Mononuclear cell (primary cell): ENCODE results near the gene LPIN3. TPM values are rescaled to one million over a fixed set of nuclear protein-coding genes. Genes with fewer than 3 reads are reported as not detected.
A peak's percentile ranks its signal among the peaks of the same experiment; 100 is the strongest.

Source experiments
- H3K27me3 ChIP-seq: 2 replicates; pipeline ENCODE4 v1.6.0; 2011; ENCODE audit warnings: low read length, control low read depth; ENCODE audit not compliant: insufficient read depth
- H3K4me1 ChIP-seq: 2 replicates; pipeline ENCODE4 v1.5.1; 2011; ENCODE audit warnings: mild to moderate bottlenecking, low read length, control low read depth; ENCODE audit not compliant: insufficient read depth
- H3K4me3 ChIP-seq: 2 replicates; pipeline ENCODE4 v1.5.1; 2011; ENCODE audit warnings: mild to moderate bottlenecking, low read length, moderate library complexity
- H3K9me3 ChIP-seq: 2 replicates; pipeline ENCODE4 v1.5.1; 2011; ENCODE audit warnings: low read depth, mild to moderate bottlenecking, control low read depth, low read length
- total RNA-seq: library from RNA; depleted of rRNA; stranded (reverse); fragments of >200 nt; gene quantifications from one replicate; pipeline ENCODE4 v1.2.3, GENCODE V29; 2012

The LPIN3 gene
- total RNA-seq, 1 donor = 0.10 TPM

GRCh38 chr20:41336711-41337492 lies 3.7 kb upstream of the LPIN3 start:
- Histone ChIP-seq H3K9me3 (no peaks in the 10 kb centered on the region), H3K4me3 (no peak overlapping the region), H3K27me3 (peaks cover 8% of the 10 kb centered on the region), H3K4me1 (peaks cover 14% of the 10 kb centered on the region)

- H3K9me3 ChIP-seq = no peaks in the 10 kb centered on the region
- H3K4me3 ChIP-seq = peak overlapping the region; percentile 6
- peaks cover 14% of the 10 kb centered on the region for H3K4me1 ChIP-seq
- H3K27me3 ChIP-seq = peaks cover 6% of the 10 kb centered on the region
These were observed 679 bp upstream of the LPIN3 start for GRCh38 chr20:41339957-41340326.

- Histone ChIP-seq H3K27me3 (peaks cover 6% of the 10 kb centered on the region), H3K4me1 (peaks cover 14% of the 10 kb centered on the region), H3K4me3 (no peak overlapping the region), H3K9me3 (no peaks in the 10 kb centered on the region)
These were observed 2.1 kb downstream of the LPIN3 start for GRCh38 chr20:41342474-41343464.

- Histone ChIP-seq H3K4me3 (no peak overlapping the region), H3K9me3 (no peaks in the 10 kb centered on the region), H3K27me3 (peaks cover 3% of the 10 kb centered on the region), H3K4me1 (peaks cover 14% of the 10 kb centered on the region)
These were observed 3.9 kb downstream of the LPIN3 start for GRCh38 chr20:41344477-41344876.

GRCh38 chr20:41344938-41345728 lies 4.5 kb downstream of the LPIN3 start:
- peaks cover 8% of the 10 kb centered on the region for H3K4me1 ChIP-seq
- H3K9me3 ChIP-seq = no peaks in the 10 kb centered on the region
- no peak overlapping the region for H3K4me3 ChIP-seq
- no peaks in the 10 kb centered on the region for H3K27me3 ChIP-seq

- Histone ChIP-seq H3K4me1 (peaks cover 2% of the 10 kb centered on the region), H3K4me3 (no peak overlapping the region), H3K27me3 (no peaks in the 10 kb centered on the region), H3K9me3 (no peaks in the 10 kb centered on the region)
These were observed 5.1 kb downstream of the LPIN3 start for GRCh38 chr20:41345729-41346067.

- H3K4me1 ChIP-seq = no peaks in the 10 kb centered on the region
- H3K4me3 ChIP-seq = no peak overlapping the region
- no peaks in the 10 kb centered on the region for H3K9me3 ChIP-seq
- H3K27me3 ChIP-seq = no peaks in the 10 kb centered on the region
These were observed 7.2 kb downstream of the LPIN3 start for GRCh38 chr20:41347523-41348429.

GRCh38 chr20:41348430-41349172 lies 8.0 kb downstream of the LPIN3 start:
- no peaks in the 10 kb centered on the region for H3K9me3 ChIP-seq
- H3K27me3 ChIP-seq = no peaks in the 10 kb centered on the region
- no peak overlapping the region for H3K4me3 ChIP-seq
- no peaks in the 10 kb centered on the region for H3K4me1 ChIP-seq

GRCh38 chr20:41349266-41349665 lies 8.6 kb downstream of the LPIN3 start:
- no peak overlapping the region for H3K4me3 ChIP-seq
- no peaks in the 10 kb centered on the region for H3K4me1 ChIP-seq
- H3K27me3 ChIP-seq = no peaks in the 10 kb centered on the region
- H3K9me3 ChIP-seq = no peaks in the 10 kb centered on the region

- no peaks in the 10 kb centered on the region for H3K27me3 ChIP-seq
- H3K4me3 ChIP-seq = no peak overlapping the region
- no peaks in the 10 kb centered on the region for H3K4me1 ChIP-seq
- H3K9me3 ChIP-seq = no peaks in the 10 kb centered on the region
These were observed 9.3 kb downstream of the LPIN3 start for GRCh38 chr20:41349943-41350342.

GRCh38 chr20:41350408-41350962 lies 9.9 kb downstream of the LPIN3 start:
- H3K9me3 ChIP-seq = no peaks in the 10 kb centered on the region
- no peak overlapping the region for H3K4me3 ChIP-seq
- no peaks in the 10 kb centered on the region for H3K27me3 ChIP-seq
- H3K4me1 ChIP-seq = no peaks in the 10 kb centered on the region

- Histone ChIP-seq H3K4me3 (no peak overlapping the region), H3K27me3 (no peaks in the 10 kb centered on the region), H3K4me1 (no peaks in the 10 kb centered on the region), H3K9me3 (no peaks in the 10 kb centered on the region)
These were observed 11.5 kb downstream of the LPIN3 start for GRCh38 chr20:41352106-41352505.

GRCh38 chr20:41352666-41353065 lies 12.0 kb downstream of the LPIN3 start:
- H3K4me3 ChIP-seq = no peak overlapping the region

More at GRCh38 chr20:41352666-41353065, 12.0 kb downstream of the LPIN3 start:
- Histone ChIP-seq H3K4me1 (no peaks in the 10 kb centered on the region), H3K27me3 (no peaks in the 10 kb centered on the region), H3K9me3 (no peaks in the 10 kb centered on the region)
